Measurements from ENCODE around the gene CEP112.

Gene CEP112

DNA sequence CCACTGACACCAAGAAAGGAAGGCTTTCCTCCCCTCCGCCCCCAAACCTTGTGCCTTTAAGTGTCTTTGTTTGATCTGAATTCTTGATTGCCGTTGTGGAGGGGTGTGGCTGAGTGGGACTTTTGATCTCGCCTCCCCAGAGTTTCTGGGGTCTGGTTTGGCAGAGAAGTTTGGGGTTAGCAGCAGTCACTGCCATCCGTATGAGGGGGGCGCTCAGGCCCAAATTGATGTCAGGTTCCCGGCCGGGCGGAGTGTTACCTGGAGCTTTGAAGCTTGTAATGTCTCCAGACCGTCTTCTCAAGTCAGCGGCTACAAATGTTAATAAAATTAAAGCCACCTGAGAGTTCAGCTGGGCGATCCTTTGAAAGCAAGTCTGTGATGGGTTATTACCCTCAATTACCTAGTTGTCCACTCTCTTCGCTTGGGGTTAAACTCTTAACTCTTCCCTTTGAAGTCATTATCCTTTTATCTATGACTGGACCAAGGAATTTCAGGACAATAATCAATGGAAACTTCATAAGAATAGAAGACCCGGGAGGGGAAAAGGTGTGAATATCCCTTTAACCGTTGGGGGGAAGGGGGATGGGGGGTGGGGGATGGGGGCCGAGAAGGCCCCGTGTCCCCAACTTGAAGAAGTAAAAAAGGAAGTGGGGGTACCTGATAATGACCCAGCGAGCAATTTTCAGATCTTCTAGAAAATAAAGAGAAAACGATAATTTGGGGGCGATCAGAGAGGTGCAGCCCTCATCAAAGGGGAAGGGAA is 598.7 kb downstream of the CEP112 start:
- H3K4me3 ChIP-seq (ENCODE audit: low read depth, low read length) = 0 out of 2 replicates have a peak overlapping the region, but pooled peaks have one; percentile 43
- TF ChIP-seq, protein P1, sequence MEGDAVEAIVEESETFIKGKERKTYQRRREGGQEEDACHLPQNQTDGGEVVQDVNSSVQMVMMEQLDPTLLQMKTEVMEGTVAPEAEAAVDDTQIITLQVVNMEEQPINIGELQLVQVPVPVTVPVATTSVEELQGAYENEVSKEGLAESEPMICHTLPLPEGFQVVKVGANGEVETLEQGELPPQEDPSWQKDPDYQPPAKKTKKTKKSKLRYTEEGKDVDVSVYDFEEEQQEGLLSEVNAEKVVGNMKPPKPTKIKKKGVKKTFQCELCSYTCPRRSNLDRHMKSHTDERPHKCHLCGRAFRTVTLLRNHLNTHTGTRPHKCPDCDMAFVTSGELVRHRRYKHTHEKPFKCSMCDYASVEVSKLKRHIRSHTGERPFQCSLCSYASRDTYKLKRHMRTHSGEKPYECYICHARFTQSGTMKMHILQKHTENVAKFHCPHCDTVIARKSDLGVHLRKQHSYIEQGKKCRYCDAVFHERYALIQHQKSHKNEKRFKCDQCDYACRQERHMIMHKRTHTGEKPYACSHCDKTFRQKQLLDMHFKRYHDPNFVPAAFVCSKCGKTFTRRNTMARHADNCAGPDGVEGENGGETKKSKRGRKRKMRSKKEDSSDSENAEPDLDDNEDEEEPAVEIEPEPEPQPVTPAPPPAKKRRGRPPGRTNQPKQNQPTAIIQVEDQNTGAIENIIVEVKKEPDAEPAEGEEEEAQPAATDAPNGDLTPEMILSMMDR (IDR thresholded peaks at IDR 0.05; ENCODE audit: insufficient read depth, low read length, missing control alignments) = no peak
- no peak for DNase-seq (ENCODE audit: low read depth, low spot score)
- ChIA-PET POLR2A (no interaction called here), CTCF (interaction anchor here (1.3 kb wide), 1 partner anchor 25 kb away, joined by 3 read pairs; no protein-coding TSS in a partner anchor)

DNA sequence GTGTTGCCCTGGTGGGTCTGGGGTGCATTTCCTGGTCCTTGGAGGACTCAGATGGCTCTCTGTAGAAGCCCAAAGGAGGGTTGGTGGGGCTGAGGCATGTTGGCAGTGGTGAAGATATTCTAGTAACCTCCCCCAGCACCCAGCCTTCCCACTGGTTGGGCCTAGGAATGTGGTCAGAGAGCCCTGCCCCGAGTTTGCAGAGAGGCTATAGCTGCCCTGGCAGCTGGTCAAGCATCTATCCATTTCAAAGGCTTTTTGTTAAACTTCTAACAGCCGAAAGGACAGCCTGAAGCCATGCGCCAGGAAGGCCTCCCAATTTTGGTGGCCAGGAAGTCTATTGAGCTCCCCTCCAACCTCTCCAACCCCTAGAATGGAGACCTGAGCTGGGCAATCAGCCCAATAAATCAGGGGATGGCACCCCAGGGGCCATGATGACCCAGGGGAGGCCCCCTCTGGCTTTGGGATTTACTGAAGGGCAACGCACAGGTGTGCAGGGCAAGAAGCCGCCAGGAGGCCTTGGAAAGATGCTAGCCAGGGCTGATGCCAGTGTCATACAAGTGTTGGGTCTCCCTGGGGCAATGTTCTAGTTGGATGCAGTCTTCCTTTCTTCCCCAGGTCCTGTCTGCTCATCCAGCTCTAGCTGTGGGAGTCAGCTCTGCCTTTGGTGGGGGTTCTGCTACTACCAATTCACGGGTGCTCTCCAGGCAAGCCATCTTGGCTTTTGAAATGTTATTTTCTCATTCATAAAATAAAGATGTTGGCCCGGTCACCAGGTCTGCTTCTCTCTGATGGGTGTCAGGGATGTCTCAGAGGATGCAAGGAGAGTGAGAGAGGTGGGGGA is 599.6 kb downstream of the CEP112 start:
- no peak for DNase-seq (ENCODE audit: low read depth, low spot score)
- H3K4me3 ChIP-seq (ENCODE audit: low read depth, low read length) = no peak overlapping the region
- CTCF ChIA-PET = interaction anchor here (0.8 kb wide), 1 partner anchor 298 kb away, joined by 3 read pairs; no protein-coding TSS in a partner anchor
- POLR2A ChIA-PET = interaction anchor here (0.6 kb wide), 1 partner anchor 1355 kb away, joined by 3 read pairs; no protein-coding TSS in a partner anchor
- TF ChIP-seq, protein P1 (IDR thresholded peaks at IDR 0.05; ENCODE audit: insufficient read depth, low read length, missing control alignments) = no peak

DNA sequence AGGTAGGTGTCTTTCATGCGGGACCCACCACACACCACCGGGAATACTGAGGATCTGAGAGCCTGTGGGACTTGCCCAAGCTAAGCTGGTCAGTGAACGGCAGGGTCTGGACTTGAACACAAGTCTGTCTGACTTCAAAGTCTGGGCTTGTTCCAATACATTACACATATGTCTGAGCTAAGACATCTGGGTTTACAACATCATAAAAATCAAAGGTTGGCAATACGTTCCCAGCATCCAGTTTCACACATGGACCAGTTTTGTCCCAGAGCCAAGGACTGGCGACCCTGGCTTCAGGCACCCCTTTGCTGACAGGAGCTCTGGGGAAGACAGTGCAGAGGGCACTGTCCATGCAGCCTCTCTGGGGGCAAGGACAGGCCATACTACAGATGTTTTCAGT is 602.6 kb downstream of the CEP112 start:
- DNase-seq (ENCODE audit: low read depth, low spot score) = no peak

DNA sequence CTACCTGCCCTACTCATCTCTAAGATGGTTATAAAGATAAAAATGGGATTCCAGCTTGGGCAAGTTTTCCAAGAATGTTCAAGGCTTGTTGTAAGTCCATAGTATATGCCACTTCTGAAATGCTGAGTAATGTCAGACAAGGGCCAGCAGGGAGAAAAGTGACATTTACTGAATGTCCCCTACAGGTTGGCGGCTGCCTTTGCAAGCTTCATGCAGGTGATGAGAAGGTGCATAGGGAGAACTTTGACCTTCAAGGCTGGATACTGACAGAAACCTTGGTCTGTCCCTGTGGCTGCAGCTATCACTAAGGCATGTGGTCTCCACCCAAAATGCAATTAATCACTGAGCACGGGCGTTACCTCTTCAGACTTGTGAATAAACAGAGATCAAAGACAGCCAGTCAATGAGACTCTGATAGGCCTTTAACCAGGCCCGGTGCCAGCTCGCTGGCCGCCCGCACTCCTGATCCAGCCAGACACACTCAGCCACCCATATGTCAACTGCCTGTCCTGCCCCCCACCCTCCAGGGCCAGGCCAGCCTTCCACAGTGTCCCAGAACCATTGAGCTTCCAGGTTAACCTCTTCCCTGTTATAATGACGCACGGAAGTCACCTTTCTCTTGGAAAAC is 603.6 kb downstream of the CEP112 start:
- ChIA-PET CTCF (interaction anchor here (1.6 kb wide), 1 partner anchor 10 kb away, joined by 4 read pairs; no protein-coding TSS in a partner anchor), POLR2A (no interaction called here)
- no peak overlapping the region for H3K4me3 ChIP-seq (ENCODE audit: low read depth, low read length)
- TF ChIP-seq, protein P1 (IDR thresholded peaks at IDR 0.05; ENCODE audit: insufficient read depth, low read length, missing control alignments) = no peak
- no peak for DNase-seq (ENCODE audit: low read depth, low spot score)

More for the DNA sequence above, 602.6 kb downstream of the CEP112 start:
- no peak overlapping the region for H3K4me3 ChIP-seq (ENCODE audit: low read depth, low read length)
- TF ChIP-seq, protein P1 (IDR thresholded peaks at IDR 0.05; ENCODE audit: insufficient read depth, low read length, missing control alignments) = no peak
- ChIA-PET POLR2A (no interaction called here), CTCF (interaction anchor here (1.6 kb wide), 1 partner anchor 11 kb away, joined by 4 read pairs; no protein-coding TSS in a partner anchor)

DNA sequence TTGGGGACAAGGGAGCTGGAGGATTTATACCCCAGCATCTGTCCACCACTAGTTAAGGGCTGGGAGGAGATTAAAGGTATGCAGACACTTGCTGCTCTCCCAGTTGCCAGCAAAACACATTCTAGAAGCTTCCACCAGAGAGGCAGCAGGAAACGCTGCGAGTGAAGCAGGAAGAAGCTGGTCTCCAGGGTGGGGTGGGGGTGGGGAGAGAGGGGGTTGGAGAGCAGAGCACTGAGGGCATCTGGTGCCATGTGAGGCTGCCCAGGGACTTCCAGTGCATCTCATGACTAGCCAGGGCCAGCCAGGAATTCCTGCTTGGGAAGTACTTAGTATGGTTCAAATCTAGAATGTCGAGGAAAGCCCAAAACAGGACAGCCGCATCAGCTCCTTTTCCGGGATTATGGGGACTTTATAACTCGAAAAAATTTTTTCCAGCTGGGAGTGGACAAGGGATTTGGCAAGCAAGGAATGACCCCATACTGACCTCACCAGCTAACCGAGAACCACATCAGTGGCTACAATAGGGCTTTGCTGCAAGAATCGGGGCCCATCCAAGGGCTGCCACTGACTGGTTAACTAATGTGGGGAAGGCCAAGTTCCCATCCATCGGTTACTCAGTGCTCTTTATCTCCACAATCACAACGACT is 604.3 kb downstream of the CEP112 start:
- DNase-seq (ENCODE audit: low read depth, low spot score) = no peak
- POLR2A ChIA-PET = no interaction called here
- H3K4me3 ChIP-seq (ENCODE audit: low read depth, low read length) = no peak overlapping the region
- TF ChIP-seq, protein P1 (IDR thresholded peaks at IDR 0.05; ENCODE audit: insufficient read depth, low read length, missing control alignments) = no peak
- CTCF ChIA-PET = interaction anchor here (1.6 kb wide), 1 partner anchor 9 kb away, joined by 4 read pairs; no protein-coding TSS in a partner anchor
